Amniotic stem cell (primary cell): Measurements from ENCODE around the gene ARMH1.

Experiments
- DNase-seq: peaks from one replicate; lab custom pipeline; 2025; lab: John Stamatoyannopoulos, UW

Gene ARMH1

DNA sequence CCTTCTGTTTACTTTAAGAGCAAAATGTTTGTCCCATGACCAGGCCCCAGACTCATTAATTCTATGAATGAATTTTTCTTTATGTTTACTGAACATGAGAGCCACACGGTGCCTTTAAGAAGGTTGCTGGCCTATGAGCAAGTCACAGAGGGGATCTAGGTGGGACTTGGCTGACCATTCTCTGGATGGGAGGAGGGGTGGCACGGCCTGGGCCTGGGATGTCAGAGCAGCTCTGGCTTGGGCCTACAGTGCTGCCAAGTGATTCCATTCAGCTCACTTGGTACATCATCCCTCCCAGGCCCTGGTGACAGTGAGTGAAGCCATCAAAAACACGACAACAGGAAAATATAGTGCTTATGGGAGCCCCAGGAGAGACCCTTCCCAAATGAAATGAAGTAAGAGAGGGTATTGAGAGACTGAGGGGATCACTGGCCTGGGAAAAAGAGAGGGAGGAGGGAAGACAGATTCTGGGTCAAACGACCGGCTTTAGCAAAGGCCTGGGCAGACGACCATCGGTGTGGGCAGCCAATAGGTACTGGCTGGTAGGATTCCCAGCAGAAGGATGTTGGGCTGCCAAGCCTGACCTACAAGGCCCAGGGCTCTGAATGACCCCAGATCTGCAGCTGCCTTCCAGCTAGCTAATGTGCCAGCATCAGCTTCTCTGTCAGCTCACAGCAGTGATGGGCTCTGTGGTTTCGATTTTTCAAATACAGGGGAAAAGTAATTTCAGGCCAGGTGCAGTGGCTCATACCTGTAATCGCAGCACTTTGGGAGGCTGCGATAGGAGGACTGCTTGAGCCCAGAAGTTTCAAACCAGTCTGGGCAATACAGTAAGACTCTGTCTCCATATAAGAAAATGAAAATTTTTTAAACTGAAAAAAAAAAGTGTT is 3.5 kb upstream of the ARMH1 start:
- DNase-seq = no peak

- DNase-seq = no peak
Measured at GRCh38 chr1:44672254-44672955, 2.1 kb upstream of the ARMH1 start.

- DNase-seq = no peak
Measured at GRCh38 chr1:44672961-44673674, 1.4 kb upstream of the ARMH1 start.

DNA sequence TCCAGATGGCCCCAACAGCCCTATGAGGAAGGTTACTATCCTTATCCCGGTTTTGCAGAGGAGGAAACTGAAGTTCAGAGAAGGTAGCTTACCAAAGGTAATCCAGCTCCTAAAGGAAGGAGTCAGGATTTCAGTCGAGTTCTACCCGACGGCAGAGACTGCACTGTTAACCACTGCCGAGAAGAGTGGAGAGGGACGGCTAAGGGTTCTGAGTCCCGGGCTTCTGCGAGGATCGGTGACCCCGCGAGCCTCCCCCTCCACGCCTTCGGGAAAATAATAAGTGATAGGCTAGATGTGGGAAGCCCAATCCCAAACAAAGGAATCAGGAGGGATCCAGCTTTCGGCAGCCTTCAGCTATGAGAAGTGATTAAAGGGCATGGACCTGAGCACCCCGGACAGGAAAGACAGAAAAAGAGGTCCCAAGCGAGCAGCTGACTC is 820 bp upstream of the ARMH1 start:
- no peak for DNase-seq

- no peak for DNase-seq
Measured at GRCh38 chr1:44675186-44675585, 672 bp downstream of the ARMH1 start.

DNA sequence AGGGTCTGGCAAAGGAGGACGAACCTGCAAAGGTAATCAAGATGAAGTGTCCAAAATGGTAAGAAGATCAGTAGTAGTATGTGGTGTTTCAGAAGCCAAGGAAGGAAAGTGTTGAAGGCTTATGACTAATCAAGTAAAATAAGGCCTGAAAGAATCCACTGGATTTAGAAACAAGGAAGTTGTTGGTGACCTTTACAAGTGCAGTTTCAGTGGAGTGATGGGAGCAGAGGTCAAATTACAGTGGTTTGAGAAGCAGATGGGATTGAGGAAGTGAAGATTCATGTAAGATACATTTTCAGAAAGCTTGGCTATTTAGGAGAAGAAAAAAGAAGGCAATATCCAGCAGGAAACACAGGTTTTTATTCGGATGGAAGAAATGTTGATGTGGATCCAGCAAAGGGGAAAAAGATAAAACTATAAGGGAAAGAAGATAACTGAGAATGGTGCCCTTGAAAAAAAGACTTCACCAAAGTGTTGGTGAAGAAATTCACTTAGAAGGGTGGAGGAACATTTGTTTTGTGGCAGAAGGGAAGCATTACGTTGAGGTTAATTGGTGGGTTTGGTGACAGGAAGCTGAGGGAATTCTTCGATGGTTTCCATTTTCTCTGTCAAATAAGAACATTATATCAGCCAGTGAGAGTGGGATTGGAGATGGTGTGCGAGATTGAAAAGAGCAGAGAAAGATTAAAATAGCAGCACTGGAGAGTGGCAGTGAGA is 2.1 kb downstream of the ARMH1 start:
- no peak for DNase-seq

DNA sequence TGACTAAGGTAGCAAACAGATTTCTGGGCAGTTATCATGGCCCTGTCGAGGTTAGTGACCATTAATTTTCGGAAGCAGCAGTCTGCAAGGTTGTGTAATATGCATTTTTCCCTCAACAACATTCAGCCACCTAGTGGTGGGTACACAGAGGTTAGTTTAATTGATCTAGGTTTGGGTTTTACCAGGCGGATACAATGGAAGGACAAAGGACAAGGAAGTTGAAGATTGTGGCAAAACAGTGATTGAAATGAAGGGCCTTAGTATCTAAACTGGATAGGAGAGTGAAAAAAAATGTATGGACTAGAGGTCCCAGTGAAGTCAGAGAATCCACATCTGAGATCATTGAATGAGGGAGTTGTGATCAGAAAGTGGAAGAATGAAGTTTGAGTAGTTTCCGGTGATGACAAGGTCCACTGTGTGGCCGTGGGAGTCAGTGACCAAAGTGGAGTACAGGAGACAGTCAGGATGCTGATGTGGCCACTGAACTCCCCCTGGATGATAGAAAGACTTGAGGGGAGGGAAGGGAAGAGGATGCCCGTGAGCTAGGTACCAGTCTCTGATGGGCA is 2.8 kb downstream of the ARMH1 start:
- DNase-seq = no peak

DNA sequence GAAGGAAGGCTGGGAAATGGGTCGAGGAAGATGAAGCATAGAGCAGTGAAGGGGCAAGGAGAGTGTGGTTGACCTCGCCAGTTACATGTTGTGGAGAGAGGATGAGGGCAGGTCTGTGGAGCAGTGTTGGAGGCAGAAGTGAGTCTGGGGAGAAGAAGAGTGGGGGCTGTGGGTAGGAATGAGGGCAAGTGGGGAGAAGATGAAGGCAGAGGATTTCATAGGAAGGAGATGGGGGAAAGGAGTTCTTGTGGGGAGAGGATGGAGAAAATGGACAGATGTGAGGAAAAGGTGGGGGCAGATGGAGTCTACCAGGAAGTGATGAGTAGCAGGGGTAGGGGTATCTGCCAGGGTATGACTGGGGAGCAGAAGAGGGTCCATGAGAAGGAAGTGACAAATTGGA is 3.6 kb downstream of the ARMH1 start:
- no peak for DNase-seq

DNA sequence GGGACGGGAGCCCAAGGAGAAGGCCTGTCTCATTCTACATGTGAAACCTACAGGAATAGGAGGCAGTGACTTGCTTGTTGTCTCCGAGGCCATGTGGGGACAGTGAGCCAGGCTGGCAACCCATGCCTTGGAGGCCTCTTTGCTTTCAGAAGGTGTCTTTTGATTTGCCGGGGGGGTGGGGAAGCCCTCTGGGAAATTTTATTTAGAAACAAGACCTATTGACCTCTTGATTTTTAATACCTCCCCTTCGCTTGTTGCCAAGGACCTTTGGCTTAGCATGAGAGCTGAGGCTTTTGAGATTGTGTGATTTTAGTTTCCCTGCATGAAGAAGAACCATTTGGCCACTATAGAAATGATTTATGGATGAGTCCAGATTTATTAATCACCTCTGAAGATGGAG is 4.1 kb downstream of the ARMH1 start:
- no peak for DNase-seq

- no peak for DNase-seq
Measured at GRCh38 chr1:44679468-44679867, 5.0 kb downstream of the ARMH1 start.

GRCh38 chr1:44681905-44682882 is 7.7 kb downstream of the ARMH1 start:
- no peak for DNase-seq

DNA sequence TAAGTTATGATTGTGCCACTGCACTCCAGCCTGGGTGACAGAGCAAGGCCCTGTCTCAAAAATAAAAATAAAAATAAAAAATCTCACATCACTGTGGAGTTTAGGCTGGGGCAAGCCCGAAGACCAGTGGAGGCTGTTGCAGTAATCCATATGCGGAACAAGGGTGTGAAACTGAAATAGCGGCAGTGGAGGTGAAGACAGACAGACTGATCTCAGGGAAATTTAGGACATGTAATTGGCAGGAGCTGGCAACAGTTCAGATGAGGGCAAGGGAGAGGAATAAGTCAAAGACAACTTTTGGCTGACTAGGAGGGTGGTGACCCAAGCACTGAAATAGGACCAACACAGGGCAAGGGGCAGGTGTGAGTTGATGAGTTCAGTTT is 8.4 kb downstream of the ARMH1 start:
- DNase-seq = no peak

- DNase-seq = no peak
Measured at GRCh38 chr1:44684525-44684924, 10.0 kb downstream of the ARMH1 start.

GRCh38 chr1:44685218-44685617 is 10.7 kb downstream of the ARMH1 start:
- DNase-seq = no peak

DNA sequence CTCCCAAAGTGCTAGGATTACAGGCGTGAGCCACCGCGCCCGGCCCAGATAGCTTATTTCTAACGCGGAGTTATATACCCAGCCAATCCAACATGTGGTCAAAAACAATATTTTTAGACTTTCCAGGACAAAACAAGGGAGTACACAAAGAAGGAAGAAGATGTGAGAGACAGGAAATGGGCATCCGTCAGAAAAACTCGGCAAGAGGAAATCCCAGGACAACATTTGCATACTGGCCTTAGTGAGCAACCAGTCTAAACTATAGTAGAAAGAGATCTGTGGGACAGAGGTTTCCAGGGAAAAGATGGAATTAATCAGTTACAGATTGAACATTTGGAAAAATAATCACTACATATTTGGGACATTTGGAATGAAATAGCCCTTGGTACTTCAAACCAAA is 11.4 kb downstream of the ARMH1 start:
- DNase-seq = no peak

- no peak for DNase-seq
Measured at GRCh38 chr1:44688760-44689446, 14.4 kb downstream of the ARMH1 start.

DNA sequence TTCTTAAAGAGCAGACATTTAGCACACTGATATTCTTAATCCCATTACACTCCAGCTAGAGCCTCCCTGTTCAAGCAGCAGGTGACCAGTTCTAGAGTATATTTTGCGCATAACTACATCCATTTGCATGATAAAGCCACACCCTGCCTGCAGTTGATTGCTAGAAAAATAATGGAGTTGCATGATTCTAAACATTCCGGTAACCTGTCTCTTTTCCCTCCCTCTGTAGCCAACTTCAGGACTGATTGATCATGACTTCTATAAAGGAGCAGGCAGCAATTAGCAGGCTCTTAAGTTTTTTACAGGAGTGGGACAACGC is 14.9 kb downstream of the ARMH1 start:
- no peak for DNase-seq

- no peak for DNase-seq
Measured at GRCh38 chr1:44693159-44693558, 18.6 kb downstream of the ARMH1 start.

DNA sequence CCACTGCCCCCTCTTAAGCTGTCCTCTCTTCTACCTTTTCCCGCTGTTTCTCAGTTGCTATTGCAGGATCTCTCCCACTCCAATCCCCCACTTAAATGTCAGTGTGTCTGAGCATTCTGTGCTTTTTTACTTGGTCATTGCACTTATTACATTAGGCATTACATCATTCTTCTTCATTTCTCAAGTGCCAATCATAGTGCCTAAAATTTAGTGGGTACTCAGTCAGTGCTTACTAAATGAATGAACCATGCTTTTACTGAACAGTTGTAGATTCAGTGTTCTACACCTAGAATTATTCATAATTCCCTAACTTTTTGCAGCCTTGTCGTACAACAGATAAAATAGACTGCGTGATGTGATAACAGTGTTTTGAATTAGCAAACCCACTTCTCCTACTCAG is 19.4 kb downstream of the ARMH1 start:
- no peak for DNase-seq

DNA sequence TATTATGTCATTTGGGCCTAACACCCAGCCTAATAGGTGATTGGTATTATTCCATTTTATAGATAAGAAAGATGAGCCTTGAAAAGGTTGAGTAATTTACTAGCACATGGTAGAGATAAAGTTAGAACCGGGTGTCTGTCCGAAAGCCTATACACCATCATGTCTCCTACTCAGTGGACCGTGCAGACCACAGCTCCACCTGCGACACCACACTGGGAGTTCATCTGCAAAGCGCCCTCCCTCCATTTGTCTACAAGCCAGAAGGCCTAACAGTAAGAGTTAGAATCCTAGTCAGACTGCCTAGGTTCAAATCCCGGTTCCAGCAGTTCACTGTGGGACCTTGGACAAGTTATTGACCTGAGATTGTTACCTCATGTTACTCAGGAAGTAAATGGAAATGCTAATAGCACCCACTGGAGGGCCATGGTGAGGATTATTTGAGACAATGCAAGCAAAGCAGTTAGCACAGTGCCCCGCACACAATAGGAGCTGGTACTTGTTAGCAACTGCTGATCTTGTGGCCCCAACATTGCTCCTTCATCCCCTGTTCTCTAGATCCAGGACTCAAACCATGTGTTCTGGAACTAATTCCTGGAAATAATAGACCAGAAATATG is 20.5 kb downstream of the ARMH1 start:
- DNase-seq = no peak
